ENCODE measurements around the gene NCKAP1.

Gene NCKAP1

GRCh38 chr2:182921234-182921633, 117.0 kb downstream of the NCKAP1 start:
- DNase-seq (ENCODE audit: low read depth) = no peak
- TF ChIP-seq, protein P1, sequence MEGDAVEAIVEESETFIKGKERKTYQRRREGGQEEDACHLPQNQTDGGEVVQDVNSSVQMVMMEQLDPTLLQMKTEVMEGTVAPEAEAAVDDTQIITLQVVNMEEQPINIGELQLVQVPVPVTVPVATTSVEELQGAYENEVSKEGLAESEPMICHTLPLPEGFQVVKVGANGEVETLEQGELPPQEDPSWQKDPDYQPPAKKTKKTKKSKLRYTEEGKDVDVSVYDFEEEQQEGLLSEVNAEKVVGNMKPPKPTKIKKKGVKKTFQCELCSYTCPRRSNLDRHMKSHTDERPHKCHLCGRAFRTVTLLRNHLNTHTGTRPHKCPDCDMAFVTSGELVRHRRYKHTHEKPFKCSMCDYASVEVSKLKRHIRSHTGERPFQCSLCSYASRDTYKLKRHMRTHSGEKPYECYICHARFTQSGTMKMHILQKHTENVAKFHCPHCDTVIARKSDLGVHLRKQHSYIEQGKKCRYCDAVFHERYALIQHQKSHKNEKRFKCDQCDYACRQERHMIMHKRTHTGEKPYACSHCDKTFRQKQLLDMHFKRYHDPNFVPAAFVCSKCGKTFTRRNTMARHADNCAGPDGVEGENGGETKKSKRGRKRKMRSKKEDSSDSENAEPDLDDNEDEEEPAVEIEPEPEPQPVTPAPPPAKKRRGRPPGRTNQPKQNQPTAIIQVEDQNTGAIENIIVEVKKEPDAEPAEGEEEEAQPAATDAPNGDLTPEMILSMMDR (IDR thresholded peaks at IDR 0.05; ENCODE audit: low read depth, low read length, missing control alignments) = no peak
- no peak overlapping the region for H3K4me3 ChIP-seq (ENCODE audit: low read depth, low read length)
- in situ Hi-C loops (cut with HindIII; ENCODE audit: low sequenced_read_pairs) = no loop called here

- H3K4me3 ChIP-seq (ENCODE audit: low read depth, low read length) = no peak overlapping the region
- no peak for DNase-seq (ENCODE audit: low read depth)
- TF ChIP-seq, protein P1 (IDR thresholded peaks at IDR 0.05; ENCODE audit: low read depth, low read length, missing control alignments) = no peak
- in situ Hi-C loops (cut with HindIII; ENCODE audit: low sequenced_read_pairs) = no loop called here
Measured at GRCh38 chr2:182920631-182921056, 117.6 kb downstream of the NCKAP1 start.

DNA sequence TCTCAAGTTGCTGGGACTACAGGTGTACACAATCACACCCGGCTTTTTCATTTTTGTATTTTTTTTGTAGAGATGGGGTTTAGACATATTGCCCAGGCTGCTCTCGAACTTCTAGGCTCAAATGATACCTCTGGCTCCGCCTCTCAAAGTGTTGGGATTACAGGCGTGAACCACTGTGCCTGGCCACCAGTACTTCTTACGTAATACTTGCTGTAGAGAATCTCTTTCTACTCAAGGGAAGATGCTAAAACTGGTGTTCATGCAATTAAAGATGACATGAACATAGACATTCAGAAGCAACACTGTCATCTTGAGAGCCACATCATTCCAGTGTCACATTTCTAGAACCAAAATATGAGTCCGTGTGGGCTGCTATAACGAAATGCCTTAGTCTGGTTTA, 118.2 kb downstream of the NCKAP1 start:
- in situ Hi-C loops (cut with HindIII; ENCODE audit: low sequenced_read_pairs) = no loop called here

DNA sequence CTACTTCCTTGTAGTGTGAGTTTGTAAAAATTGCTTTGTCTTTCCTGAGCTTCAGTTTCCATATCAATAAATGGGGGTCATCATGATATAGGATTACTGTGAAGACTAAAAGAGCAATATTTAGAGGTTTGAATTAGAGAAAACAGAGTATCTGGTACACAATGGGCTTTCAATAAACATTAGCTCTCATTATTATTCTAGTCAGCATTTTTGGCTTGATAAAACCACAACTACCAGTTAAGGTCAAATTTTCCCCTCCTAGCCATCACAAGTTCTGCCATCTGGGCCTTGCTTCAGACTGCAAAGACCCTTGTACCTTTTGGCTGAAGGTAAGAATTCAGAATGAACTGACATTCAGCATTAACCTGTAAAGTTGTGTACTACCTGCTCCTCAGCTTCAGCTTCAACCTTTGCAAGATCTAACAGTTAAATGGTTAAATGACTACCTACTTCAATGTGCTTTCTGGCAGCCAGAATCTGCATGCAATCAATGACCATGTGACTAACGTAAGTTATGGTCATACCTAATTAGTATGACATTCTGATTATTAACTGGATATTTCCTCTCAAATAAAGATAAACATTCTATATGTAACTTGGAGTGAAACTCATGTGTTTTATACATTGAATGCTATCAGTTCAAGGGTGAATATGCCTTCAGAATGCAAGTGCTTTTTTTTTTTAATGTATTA, 119.2 kb downstream of the NCKAP1 start:
- in situ Hi-C loops (cut with HindIII; ENCODE audit: low sequenced_read_pairs) = no loop called here
- no peak overlapping the region for H3K4me3 ChIP-seq (ENCODE audit: low read depth, low read length)
- no peak for DNase-seq (ENCODE audit: low read depth)
- TF ChIP-seq, protein P1 (IDR thresholded peaks at IDR 0.05; ENCODE audit: low read depth, low read length, missing control alignments) = no peak

More for the DNA sequence above, 118.2 kb downstream of the NCKAP1 start:
- DNase-seq (ENCODE audit: low read depth) = no peak
- TF ChIP-seq, protein P1 (IDR thresholded peaks at IDR 0.05; ENCODE audit: low read depth, low read length, missing control alignments) = no peak
- no peak overlapping the region for H3K4me3 ChIP-seq (ENCODE audit: low read depth, low read length)

- TF ChIP-seq, protein P1 (IDR thresholded peaks at IDR 0.05; ENCODE audit: low read depth, low read length, missing control alignments) = no peak
- no peak for DNase-seq (ENCODE audit: low read depth)
- H3K4me3 ChIP-seq (ENCODE audit: low read depth, low read length) = no peak overlapping the region
- in situ Hi-C loops (cut with HindIII; ENCODE audit: low sequenced_read_pairs) = no loop called here
Measured at GRCh38 chr2:182917924-182918323, 120.3 kb downstream of the NCKAP1 start.

- no peak overlapping the region for H3K4me3 ChIP-seq (ENCODE audit: low read depth, low read length)
- DNase-seq (ENCODE audit: low read depth) = no peak
- TF ChIP-seq, protein P1 (IDR thresholded peaks at IDR 0.05; ENCODE audit: low read depth, low read length, missing control alignments) = no peak
- in situ Hi-C loops (cut with HindIII; ENCODE audit: low sequenced_read_pairs) = no loop called here
Measured at GRCh38 chr2:182916417-182916816, 121.8 kb downstream of the NCKAP1 start.
